ENCODE results near the gene OR5K1.

DNA sequence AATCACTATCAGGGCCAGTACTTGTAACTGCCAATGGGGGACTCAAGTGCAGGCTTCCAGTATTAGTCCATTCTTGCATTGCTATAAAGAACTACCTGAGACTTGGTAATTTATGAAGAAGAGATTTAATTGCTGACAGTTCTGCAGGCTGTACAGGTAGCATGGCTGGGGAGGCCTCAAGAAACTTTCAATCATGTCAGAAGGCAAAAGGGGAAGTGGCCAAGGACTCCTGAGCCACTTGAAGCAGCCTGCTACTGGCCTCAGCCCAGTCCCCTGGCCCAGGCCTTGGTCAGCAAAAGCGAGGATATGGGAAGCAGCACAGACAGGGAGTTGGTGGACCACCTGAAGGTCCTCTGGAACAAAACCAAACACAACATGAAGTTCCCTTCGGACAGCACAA, 29.2 kb upstream of the OR5K1 start:
- TF ChIP-seq, protein P1, sequence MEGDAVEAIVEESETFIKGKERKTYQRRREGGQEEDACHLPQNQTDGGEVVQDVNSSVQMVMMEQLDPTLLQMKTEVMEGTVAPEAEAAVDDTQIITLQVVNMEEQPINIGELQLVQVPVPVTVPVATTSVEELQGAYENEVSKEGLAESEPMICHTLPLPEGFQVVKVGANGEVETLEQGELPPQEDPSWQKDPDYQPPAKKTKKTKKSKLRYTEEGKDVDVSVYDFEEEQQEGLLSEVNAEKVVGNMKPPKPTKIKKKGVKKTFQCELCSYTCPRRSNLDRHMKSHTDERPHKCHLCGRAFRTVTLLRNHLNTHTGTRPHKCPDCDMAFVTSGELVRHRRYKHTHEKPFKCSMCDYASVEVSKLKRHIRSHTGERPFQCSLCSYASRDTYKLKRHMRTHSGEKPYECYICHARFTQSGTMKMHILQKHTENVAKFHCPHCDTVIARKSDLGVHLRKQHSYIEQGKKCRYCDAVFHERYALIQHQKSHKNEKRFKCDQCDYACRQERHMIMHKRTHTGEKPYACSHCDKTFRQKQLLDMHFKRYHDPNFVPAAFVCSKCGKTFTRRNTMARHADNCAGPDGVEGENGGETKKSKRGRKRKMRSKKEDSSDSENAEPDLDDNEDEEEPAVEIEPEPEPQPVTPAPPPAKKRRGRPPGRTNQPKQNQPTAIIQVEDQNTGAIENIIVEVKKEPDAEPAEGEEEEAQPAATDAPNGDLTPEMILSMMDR (IDR thresholded peaks at IDR 0.05; ENCODE audit: poor library complexity, severe bottlenecking): no peak
- TF ChIP-seq EZH2 (IDR thresholded peaks at IDR 0.05; ENCODE audit: borderline replicate concordance, insufficient read depth, low read length, poor library complexity, severe bottlenecking): no peak
- no peak for TF ChIP-seq RAD21 (conservative IDR thresholded peaks at IDR 0.05)
- TF ChIP-seq EP300 (conservative IDR thresholded peaks at IDR 0.05; ENCODE audit: poor library complexity, severe bottlenecking): no peak
- no peak for TF ChIP-seq POLR2AphosphoS5 (IDR thresholded peaks at IDR 0.05)
- no peak for TF ChIP-seq SMC3 (conservative IDR thresholded peaks at IDR 0.05; ENCODE audit: poor library complexity)
- no peak for TF ChIP-seq TAF1 (IDR thresholded peaks at IDR 0.05; ENCODE audit: low read depth)
- TF ChIP-seq REST (IDR thresholded peaks at IDR 0.05; ENCODE audit: borderline replicate concordance): no peak

Data from neural cell (in vitro differentiated cells).